Upper lobe of left lung (tissue), 4 donors: ENCODE results near the gene NPRL2.

ENCODE experiments used
- EP300 ChIP-seq, 4 donors: sonication (generic); formaldehyde crosslinking; IDR thresholded peaks; one replicate each; pipeline ENCODE4 v1.5.1; 2017; ENCODE audit warnings: antibody characterized with exemption in 4 of 4, control low read depth in 2 of 4
- TF ChIP-seq, protein P1 (sequence below), 6 experiments: fragments of 450-650 bp in 4 of 6; fragments of 200-600 bp in 2 of 6; sonication (generic) in 2 of 6; IDR thresholded peaks; one replicate each; pipeline ENCODE4 v1.5.1; 2016 to 2019; ENCODE audit warnings: antibody characterized with exemption in 6 of 6

DNA sequence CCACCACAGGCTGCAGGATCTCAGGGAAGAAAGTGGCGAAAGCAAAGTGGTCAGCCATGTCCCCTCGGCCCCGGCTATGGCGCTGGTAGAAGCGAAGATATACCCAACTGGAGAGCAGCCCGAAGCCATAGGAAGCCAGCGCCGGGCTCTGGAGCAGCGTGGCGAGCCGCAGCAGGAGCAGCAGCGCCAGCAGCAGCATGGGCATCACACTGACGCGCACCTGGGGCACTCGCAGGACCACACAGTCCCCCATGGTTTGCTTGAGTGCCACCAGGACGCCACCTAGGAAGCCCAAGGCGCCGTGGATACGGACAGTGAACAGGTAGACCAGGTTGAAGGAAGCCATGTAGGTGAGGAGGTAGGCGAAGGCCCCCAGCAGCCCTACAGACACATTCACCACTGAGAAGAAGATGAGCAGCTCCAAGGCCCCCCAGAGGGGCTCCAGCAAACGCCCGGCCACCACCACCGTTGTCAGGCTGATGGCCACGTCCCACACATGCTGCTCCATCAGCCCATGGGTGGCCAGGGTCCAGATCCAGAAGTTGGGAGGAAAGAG lies 7.9 kb upstream of the NPRL2 start:
- TF ChIP-seq, protein P1, sequence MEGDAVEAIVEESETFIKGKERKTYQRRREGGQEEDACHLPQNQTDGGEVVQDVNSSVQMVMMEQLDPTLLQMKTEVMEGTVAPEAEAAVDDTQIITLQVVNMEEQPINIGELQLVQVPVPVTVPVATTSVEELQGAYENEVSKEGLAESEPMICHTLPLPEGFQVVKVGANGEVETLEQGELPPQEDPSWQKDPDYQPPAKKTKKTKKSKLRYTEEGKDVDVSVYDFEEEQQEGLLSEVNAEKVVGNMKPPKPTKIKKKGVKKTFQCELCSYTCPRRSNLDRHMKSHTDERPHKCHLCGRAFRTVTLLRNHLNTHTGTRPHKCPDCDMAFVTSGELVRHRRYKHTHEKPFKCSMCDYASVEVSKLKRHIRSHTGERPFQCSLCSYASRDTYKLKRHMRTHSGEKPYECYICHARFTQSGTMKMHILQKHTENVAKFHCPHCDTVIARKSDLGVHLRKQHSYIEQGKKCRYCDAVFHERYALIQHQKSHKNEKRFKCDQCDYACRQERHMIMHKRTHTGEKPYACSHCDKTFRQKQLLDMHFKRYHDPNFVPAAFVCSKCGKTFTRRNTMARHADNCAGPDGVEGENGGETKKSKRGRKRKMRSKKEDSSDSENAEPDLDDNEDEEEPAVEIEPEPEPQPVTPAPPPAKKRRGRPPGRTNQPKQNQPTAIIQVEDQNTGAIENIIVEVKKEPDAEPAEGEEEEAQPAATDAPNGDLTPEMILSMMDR (IDR thresholded peaks at IDR 0.05), result no peak
- TF ChIP-seq EP300 (IDR thresholded peaks at IDR 0.05), result no peak
